HCT116 (cell line): ENCODE measurements around the gene GDPD5.

Experiments
- ATF3 ChIP-seq: IDR thresholded peaks from 2 replicates; pipeline ENCODE4 v1.6.1; 2012
- CTCF ChIP-seq, 3 experiments: fragments of 200-600 bp in 1 of 3; sonication (generic) in 1 of 3; IDR thresholded peaks in 2 of 3; conservative IDR thresholded peaks in 1 of 3; 2 replicates each; pipeline ENCODE4 v1.5.1; 2012 to 2017; ENCODE audit warnings: low read depth in 2 of 3, low read length in 2 of 3, antibody characterized with exemption in 1 of 3, borderline replicate concordance in 1 of 3, control low read depth in 1 of 3, mild to moderate bottlenecking in 1 of 3, mixed read lengths in 1 of 3, mixed run types in 1 of 3, moderate library complexity in 1 of 3; ENCODE audit not compliant: insufficient read depth in 1 of 3
- EGR1 ChIP-seq: IDR thresholded peaks from 2 replicates; pipeline ENCODE4 v1.6.1; 2012; ENCODE audit warnings: low read depth
- EZH2 ChIP-seq: fragments of 200-600 bp; sonication (generic); IDR thresholded peaks from 2 replicates; pipeline ENCODE4 v1.6.1; 2017; ENCODE audit warnings: antibody characterized with exemption, mixed run types
- EZH2phosphoT487 ChIP-seq: fragments of 200-600 bp; IDR thresholded peaks from 2 replicates; pipeline ENCODE4 v1.6.1; 2018; ENCODE audit warnings: antibody characterized with exemption, borderline replicate concordance
- JUND ChIP-seq: IDR thresholded peaks from 2 replicates; pipeline ENCODE4 v1.6.1; 2012
- MAX ChIP-seq: IDR thresholded peaks from 2 replicates; pipeline ENCODE4 v1.6.1; 2012
- POLR2A ChIP-seq: IDR thresholded peaks from 2 replicates; pipeline ENCODE4 v1.7.0; 2011; ENCODE audit warnings: borderline replicate concordance; ENCODE audit not compliant: insufficient read depth, insufficient read length; ENCODE audit errors: extremely low read depth
- POLR2AphosphoS5 ChIP-seq: IDR thresholded peaks from 2 replicates; pipeline ENCODE4 v1.6.1; 2011; ENCODE audit warnings: mild to moderate bottlenecking, low read depth, low read length, moderate library complexity
- RAD21 ChIP-seq: IDR thresholded peaks from 2 replicates; pipeline ENCODE4 v1.6.1; 2012; ENCODE audit warnings: low read depth, mild to moderate bottlenecking
- REST ChIP-seq: IDR thresholded peaks from 2 replicates; pipeline ENCODE4 v1.6.1; 2012; ENCODE audit warnings: low read depth

- TF ChIP-seq POLR2A: no peak
- TF ChIP-seq EZH2: no peak
- TF ChIP-seq CTCF (IDR thresholded peaks at IDR 0.05 in 2 of 3, conservative IDR thresholded peaks at IDR 0.05 in 1 of 3; ENCODE audit: borderline replicate concordance in 1 of 3, insufficient read depth in 1 of 3, low read depth in 2 of 3, low read length in 2 of 3): no peak
- no peak for TF ChIP-seq EZH2phosphoT487
- TF ChIP-seq EGR1: no peak
- TF ChIP-seq REST: no peak
- TF ChIP-seq JUND: no peak
- no peak for TF ChIP-seq MAX
- TF ChIP-seq ATF3: no peak
- TF ChIP-seq POLR2AphosphoS5: no peak
- no peak for TF ChIP-seq RAD21
Observed at GRCh38 chr11:75449776-75450175, 76.0 kb downstream of the GDPD5 start.
